Fibroblast of lung (primary cell): ENCODE measurements around the gene AAR2. TPM values are rescaled to one million over a fixed set of nuclear protein-coding genes. Genes with fewer than 3 reads are reported as not detected.

ENCODE experiments used
- DNase-seq, 2 donors: peaks; one replicate each; pipeline versions ENCODE4 v3.0.0 to v3.0.0-alpha.2; 2010; ENCODE audit warnings: low read depth in 2 of 2
- H2AFZ ChIP-seq: 2 replicates; pipeline ENCODE4 v1.5.1; 2012; ENCODE audit warnings: low read length, control low read depth, inconsistent platforms
- H3K27ac ChIP-seq: 2 replicates; pipeline ENCODE4 v1.5.1; 2011; ENCODE audit warnings: low read length, control low read depth; ENCODE audit not compliant: insufficient read depth
- H3K27me3 ChIP-seq: 2 replicates; pipeline ENCODE4 v1.5.1; 2011; ENCODE audit warnings: mild to moderate bottlenecking, low read length; ENCODE audit not compliant: control insufficient read depth, insufficient read depth
- H3K36me3 ChIP-seq: 2 replicates; pipeline ENCODE4 v1.5.1; 2011; ENCODE audit warnings: low read length; ENCODE audit not compliant: control insufficient read depth, insufficient read depth
- H3K4me1 ChIP-seq: 2 replicates; pipeline ENCODE4 v1.5.1; 2011; ENCODE audit warnings: low read length; ENCODE audit not compliant: control insufficient read depth, insufficient read depth; ENCODE audit errors: extremely low read depth
- H3K4me2 ChIP-seq: 2 replicates; pipeline ENCODE4 v1.5.1; 2011; ENCODE audit warnings: low read length, control low read depth; ENCODE audit not compliant: insufficient read depth; ENCODE audit errors: extremely low read depth
- H3K4me3 ChIP-seq, 4 experiments: fragments of 200-600 bp in 1 of 4; sonication (generic) in 1 of 4; replicated peaks in 1 of 4; 2 replicates each; pipeline ENCODE4 v1.5.1; 2011 to 2016; ENCODE audit warnings: low read length in 4 of 4, low read depth in 3 of 4, mild to moderate bottlenecking in 3 of 4, control low read depth in 2 of 4, inconsistent platforms in 1 of 4, mixed read lengths in 1 of 4; ENCODE audit not compliant: insufficient read depth in 1 of 4; ENCODE audit errors: control extremely low read depth in 1 of 4
- H3K79me2 ChIP-seq: 2 replicates; pipeline ENCODE4 v1.5.1; 2012; ENCODE audit warnings: mild to moderate bottlenecking, low read length, inconsistent platforms; ENCODE audit not compliant: control insufficient read depth, insufficient read depth
- H3K9ac ChIP-seq: 2 replicates; pipeline ENCODE4 v1.5.1; 2011; ENCODE audit warnings: mild to moderate bottlenecking, low read length, control low read depth; ENCODE audit not compliant: insufficient read depth
- H3K9me3 ChIP-seq: 2 replicates; pipeline ENCODE4 v1.5.1; 2012; ENCODE audit warnings: low read depth, low read length; ENCODE audit not compliant: control insufficient read depth, insufficient read depth
- H4K20me1 ChIP-seq: 2 replicates; pipeline ENCODE4 v1.5.1; 2011; ENCODE audit warnings: low read length; ENCODE audit not compliant: control insufficient read depth, insufficient read depth; ENCODE audit errors: extremely low read depth
- CTCF ChIP-seq, 2 donors: IDR thresholded peaks in 1 of 2; conservative IDR thresholded peaks in 1 of 2; 1 replicate in 1 of 2; 2 replicates in 1 of 2; pipeline ENCODE4 v1.5.1; 2011 to 2012; ENCODE audit warnings: low read length in 2 of 2, control low read depth in 1 of 2, inconsistent platforms in 1 of 2, low read depth in 1 of 2, mild to moderate bottlenecking in 1 of 2
- EZH2 ChIP-seq: IDR thresholded peaks from 2 replicates; pipeline ENCODE4 v1.5.1; 2012; ENCODE audit warnings: low read length, control low read depth, mild to moderate bottlenecking; ENCODE audit errors: missing control alignments
- polyA plus RNA-seq, 2 donors: library from polyadenylated mRNA; depleted of rRNA in 1 of 2; stranded (reverse) in 1 of 2; unstranded in 1 of 2; fragments of >200 nt; gene quantifications; 2 replicates each; pipeline ENCODE4 v1.2.1, GENCODE V29; 2011 to 2012; ENCODE audit warnings: missing spikeins in 1 of 2
- total RNA-seq: library from RNA; depleted of rRNA; stranded (reverse); fragments of >200 nt; gene quantifications from 2 replicates; pipeline ENCODE4 v1.2.1, GENCODE V29; 2014

The AAR2 gene
- total and polyA plus RNA-seq, 2 donors (not counting 1 experiment from before 2014, with no cell fraction given) = 24.6 to 25.3 TPM

GRCh38 chr20:36197271-36197670, 39.0 kb upstream of the AAR2 start:
- no peak overlapping the region for H3K4me2 ChIP-seq
- no peak overlapping the region for H3K9ac ChIP-seq
- H3K36me3 ChIP-seq = no peaks in the 10 kb centered on the region
- H3K79me2 ChIP-seq = no peaks in the 10 kb centered on the region
- H2AFZ ChIP-seq = no peak overlapping the region
- no peaks in the 10 kb centered on the region for H3K9me3 ChIP-seq
- H4K20me1 ChIP-seq = no peaks in the 10 kb centered on the region
- H3K27me3 ChIP-seq = no peaks in the 10 kb centered on the region
- no peak overlapping the region for H3K4me3 ChIP-seq
- no peaks in the 10 kb centered on the region for H3K4me1 ChIP-seq
- H3K27ac ChIP-seq = no peak overlapping the region
- TF ChIP-seq CTCF (conservative IDR thresholded peaks at IDR 0.05 in 1 of 2, IDR thresholded peaks at IDR 0.05 in 1 of 2; ENCODE audit: low read depth in 1 of 2, low read length in 2 of 2) (no peak), EZH2 (no peak)
- no peak for DNase-seq

- DNase-seq = peak; percentile 46 to 78
- no peaks in the 10 kb centered on the region for H3K36me3 ChIP-seq
- no peak overlapping the region for H3K4me2 ChIP-seq
- no peaks in the 10 kb centered on the region for H3K79me2 ChIP-seq
- H3K27ac ChIP-seq = no peak overlapping the region
- no peaks in the 10 kb centered on the region for H3K27me3 ChIP-seq
- no peaks in the 10 kb centered on the region for H3K4me1 ChIP-seq
- TF ChIP-seq EZH2 (no peak), CTCF (conservative IDR thresholded peaks at IDR 0.05 in 1 of 2, IDR thresholded peaks at IDR 0.05 in 1 of 2; ENCODE audit: low read depth in 1 of 2, low read length in 2 of 2) (peak; percentile 91 to 94)
- no peak overlapping the region for H2AFZ ChIP-seq
- H4K20me1 ChIP-seq = no peaks in the 10 kb centered on the region
- no peaks in the 10 kb centered on the region for H3K9me3 ChIP-seq
- no peak overlapping the region for H3K4me3 ChIP-seq
- H3K9ac ChIP-seq = no peak overlapping the region
These were observed 36.7 kb upstream of the AAR2 start for GRCh38 chr20:36199345-36200257.

- TF ChIP-seq CTCF (conservative IDR thresholded peaks at IDR 0.05 in 1 of 2, IDR thresholded peaks at IDR 0.05 in 1 of 2; ENCODE audit: low read depth in 1 of 2, low read length in 2 of 2) (no peak), EZH2 (no peak)
- Histone ChIP-seq H2AFZ (no peak overlapping the region), H3K36me3 (no peaks in the 10 kb centered on the region), H3K27me3 (no peaks in the 10 kb centered on the region), H3K27ac (no peak overlapping the region), H3K4me1 (no peaks in the 10 kb centered on the region), H4K20me1 (no peaks in the 10 kb centered on the region), H3K4me3 (no peak overlapping the region), H3K4me2 (no peak overlapping the region), H3K79me2 (no peaks in the 10 kb centered on the region), H3K9me3 (no peaks in the 10 kb centered on the region), H3K9ac (no peak overlapping the region)
- no peak for DNase-seq
These were observed 35.8 kb upstream of the AAR2 start for GRCh38 chr20:36200451-36200850.
